Measurements from ENCODE around the gene ZNF606. TPM values are rescaled to one million over a fixed set of nuclear protein-coding genes. Genes with fewer than 3 reads are reported as not detected.

Gene ZNF606
- polyA plus RNA-seq, 2 donors: 4.6 to 7.2 TPM

DNA sequence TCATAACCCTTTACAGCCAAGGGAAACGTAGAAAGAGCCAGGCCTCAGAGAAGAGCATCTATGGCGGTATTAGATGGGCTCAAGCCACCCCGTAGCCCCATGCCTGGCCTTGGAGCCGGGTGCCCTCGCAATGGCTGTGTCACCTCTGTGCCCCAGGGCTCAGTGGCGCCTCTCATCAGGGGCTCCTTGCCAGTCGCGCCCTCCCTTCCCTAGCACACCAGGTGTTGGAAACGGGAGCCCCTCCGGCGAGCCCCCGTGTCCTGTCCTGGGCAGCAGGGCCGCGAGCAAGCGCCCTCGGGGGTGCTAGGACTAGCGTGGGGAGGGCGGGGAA, 55.6 kb downstream of the ZNF606 start:
- peaks cover 15 to 42% of the 10 kb centered on the region in 2 donors for H3K9me3 ChIP-seq (ENCODE audit: control insufficient read depth in 2 of 2, insufficient read depth in 1 of 2, low read depth in 1 of 2, low read length in 1 of 2)

DNA sequence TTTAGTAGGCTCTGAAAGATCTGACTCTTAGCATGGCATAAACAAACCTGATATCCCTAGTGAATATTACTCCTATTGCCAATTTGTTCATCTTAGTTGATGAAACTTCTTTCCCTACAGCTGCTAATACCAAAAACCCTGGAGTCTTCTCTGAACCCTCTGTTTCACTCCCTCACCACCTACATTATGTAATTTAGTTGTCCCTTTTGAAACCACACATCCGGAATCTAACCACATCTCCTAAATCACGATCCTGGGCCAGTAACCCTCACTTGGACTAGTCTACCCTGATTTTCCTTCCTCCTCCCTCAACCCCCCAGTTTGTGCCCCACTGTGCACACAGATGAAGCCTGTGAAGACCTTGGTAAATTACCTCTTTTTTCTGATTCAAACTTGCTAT, 56.3 kb downstream of the ZNF606 start:
- Histone ChIP-seq H3K4me3 (ENCODE audit: low read depth in 1 of 2, low read length in 2 of 2) (peak overlapping the region in 1 of 2 donors; percentile 81), H3K27me3 (ENCODE audit: control insufficient read depth in 1 of 2, insufficient read depth in 2 of 2, low read length in 2 of 2) (no peaks in the 10 kb centered on the region), H3K27ac (ENCODE audit: low read depth in 2 of 2, low read length in 1 of 2) (no peak overlapping the region), H3K9me3 (ENCODE audit: control insufficient read depth in 2 of 2, insufficient read depth in 1 of 2, low read depth in 1 of 2, low read length in 1 of 2) (peaks cover 18 to 45% of the 10 kb centered on the region in 2 donors), H3K4me1 (ENCODE audit: control insufficient read depth in 2 of 2, insufficient read depth in 2 of 2, low read length in 1 of 2) (peaks cover 0 to 10% of the 10 kb centered on the region in 2 donors), H3K36me3 (ENCODE audit: control insufficient read depth in 2 of 2, insufficient read depth in 2 of 2, low read length in 1 of 2) (peaks cover 13 to 25% of the 10 kb centered on the region in 2 donors)
- WGBS, 2 donors: 65 to 72% methylated on average over 2 of the region's 2 CpGs

More for the DNA sequence above, 55.6 kb downstream of the ZNF606 start:
- H3K27me3 ChIP-seq (ENCODE audit: control insufficient read depth in 1 of 2, insufficient read depth in 2 of 2, low read length in 2 of 2): no peaks in the 10 kb centered on the region
- 1 to 2% methylated on average over 17 to 18 of the region's 18 CpGs for WGBS, 2 donors
- H3K27ac ChIP-seq (ENCODE audit: low read depth in 2 of 2, low read length in 1 of 2): peak overlapping the region; percentile 78 to 88
- H3K4me1 ChIP-seq (ENCODE audit: control insufficient read depth in 2 of 2, insufficient read depth in 2 of 2, low read length in 1 of 2): peaks cover 0 to 10% of the 10 kb centered on the region in 2 donors
- peaks cover 10 to 18% of the 10 kb centered on the region in 2 donors for H3K36me3 ChIP-seq (ENCODE audit: control insufficient read depth in 2 of 2, insufficient read depth in 2 of 2, low read length in 1 of 2)
- H3K4me3 ChIP-seq (ENCODE audit: low read depth in 1 of 2, low read length in 2 of 2): peak overlapping the region; percentile 78 to 81

DNA sequence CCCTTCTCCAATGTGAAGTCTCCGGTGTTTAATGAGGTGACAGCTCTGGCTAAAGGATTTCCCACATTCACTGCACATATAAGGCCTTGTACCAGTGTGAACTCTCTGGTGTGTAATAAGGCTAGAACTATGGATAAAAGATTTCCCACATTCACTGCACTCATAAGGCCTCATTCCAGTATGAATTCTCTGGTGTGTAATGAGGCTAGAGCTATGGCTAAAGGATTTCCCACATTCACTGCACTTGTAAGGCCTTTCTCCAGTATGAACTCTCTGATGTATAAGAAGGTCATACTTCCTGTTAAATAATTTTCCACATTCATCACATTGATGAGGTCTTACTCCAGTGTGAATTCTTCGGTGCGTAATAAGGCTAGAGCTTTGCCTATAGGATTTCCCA, 61.0 kb downstream of the ZNF606 start:
- WGBS, 2 donors: 96 to 99% methylated on average over 3 of the region's 3 CpGs
- H3K36me3 ChIP-seq (ENCODE audit: control insufficient read depth in 2 of 2, insufficient read depth in 2 of 2, low read length in 1 of 2): peaks cover 18 to 30% of the 10 kb centered on the region in 2 donors

DNA sequence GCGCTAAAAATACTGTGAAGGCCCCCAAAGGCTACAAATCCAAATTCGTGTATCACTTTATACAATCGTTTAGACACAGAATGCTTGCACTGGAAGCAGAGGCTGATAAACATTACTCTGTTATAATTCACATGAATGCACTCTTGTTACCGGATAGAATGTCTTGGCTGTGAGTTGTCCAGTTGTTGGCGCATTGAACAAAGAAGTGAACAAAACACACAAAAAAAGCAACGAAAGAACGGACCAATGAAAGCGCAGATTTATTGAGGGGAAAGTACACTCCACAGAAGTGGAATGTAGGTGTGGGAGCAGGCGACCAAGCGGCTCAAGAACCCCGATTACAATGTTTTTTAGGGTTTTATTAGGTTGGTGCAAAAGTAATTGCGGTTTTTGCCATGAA, 66.9 kb downstream of the ZNF606 start:
- H3K36me3 ChIP-seq (ENCODE audit: control insufficient read depth in 2 of 2, insufficient read depth in 2 of 2, low read length in 1 of 2): peaks cover under 1% of the 10 kb centered on the region in 2 donors
- WGBS, 2 donors: 87% methylated on average over 12 of the region's 12 CpGs
- H3K4me1 ChIP-seq (ENCODE audit: control insufficient read depth in 2 of 2, insufficient read depth in 2 of 2, low read length in 1 of 2): peaks cover 0 to 3% of the 10 kb centered on the region in 2 donors
- H3K4me3 ChIP-seq (ENCODE audit: low read depth in 1 of 2, low read length in 2 of 2): no peak overlapping the region
- no peaks in the 10 kb centered on the region for H3K27me3 ChIP-seq (ENCODE audit: control insufficient read depth in 1 of 2, insufficient read depth in 2 of 2, low read length in 2 of 2)
- peaks cover 5 to 24% of the 10 kb centered on the region in 2 donors for H3K9me3 ChIP-seq (ENCODE audit: control insufficient read depth in 2 of 2, insufficient read depth in 1 of 2, low read depth in 1 of 2, low read length in 1 of 2)
- H3K27ac ChIP-seq (ENCODE audit: low read depth in 2 of 2, low read length in 1 of 2): no peak overlapping the region

More for the DNA sequence above, 61.0 kb downstream of the ZNF606 start:
- Histone ChIP-seq H3K4me3 (ENCODE audit: low read depth in 1 of 2, low read length in 2 of 2) (no peak overlapping the region), H3K27me3 (ENCODE audit: control insufficient read depth in 1 of 2, insufficient read depth in 2 of 2, low read length in 2 of 2) (no peaks in the 10 kb centered on the region), H3K9me3 (ENCODE audit: control insufficient read depth in 2 of 2, insufficient read depth in 1 of 2, low read depth in 1 of 2, low read length in 1 of 2) (peaks cover 18 to 44% of the 10 kb centered on the region in 2 donors), H3K27ac (ENCODE audit: low read depth in 2 of 2, low read length in 1 of 2) (no peak overlapping the region), H3K4me1 (ENCODE audit: control insufficient read depth in 2 of 2, insufficient read depth in 2 of 2, low read length in 1 of 2) (peaks cover 0 to 5% of the 10 kb centered on the region in 2 donors)

DNA sequence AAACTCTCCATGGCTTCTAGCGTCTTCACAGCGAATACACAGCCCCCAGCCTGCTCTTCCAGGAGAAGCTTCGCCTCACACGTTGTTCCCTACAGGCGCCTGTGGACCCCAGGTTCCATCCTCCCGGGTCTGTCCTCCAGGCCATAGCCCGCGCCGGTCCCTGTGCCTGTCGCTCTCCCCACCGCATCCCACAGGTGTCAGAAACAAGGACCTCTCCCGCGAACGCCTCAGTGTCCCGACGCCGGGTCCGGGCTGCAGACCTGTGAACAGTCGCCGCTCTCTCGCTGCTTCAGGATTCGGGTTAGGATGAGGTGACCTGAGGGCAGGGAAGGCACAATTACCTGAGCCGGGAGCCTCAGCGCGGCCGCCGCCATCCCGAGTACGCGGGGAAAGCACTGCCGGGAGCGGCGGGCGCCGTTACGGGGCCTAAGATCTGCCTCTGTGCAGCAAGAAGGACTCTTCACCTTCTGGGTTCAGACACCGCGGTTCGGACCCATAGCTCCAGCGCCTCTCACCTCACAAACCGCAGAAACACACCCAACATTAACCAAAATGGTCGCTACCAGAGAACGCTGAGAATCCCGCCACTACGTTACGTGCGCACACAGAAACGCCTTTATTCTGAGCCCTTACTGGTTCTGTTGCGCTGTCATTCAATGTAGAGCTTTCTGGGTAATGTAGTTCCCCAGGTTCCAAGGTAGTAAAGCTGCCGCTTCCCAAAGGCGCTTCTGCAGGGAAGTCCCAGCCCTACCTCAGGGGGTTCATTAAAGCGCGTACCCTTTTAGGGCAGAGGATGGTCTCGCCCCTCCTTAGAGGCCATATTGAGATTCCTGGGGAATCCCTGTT, 67.6 kb downstream of the ZNF606 start, which contains the start of gene ZNF418:
Gene ZNF418, minus strand, starts transcription at position 583 of the 846 bp plus-strand sequence. CDS start 1,580 bp downstream, outside the sequence.
- Histone ChIP-seq H3K4me3 (ENCODE audit: low read depth in 1 of 2, low read length in 2 of 2) (peak within 1 kb of the TSS; percentile 75 to 77), H3K27ac (ENCODE audit: low read depth in 2 of 2, low read length in 1 of 2) (peak within 1 kb of the TSS; percentile 69 to 76), H3K9me3 (ENCODE audit: control insufficient read depth in 2 of 2, insufficient read depth in 1 of 2, low read depth in 1 of 2, low read length in 1 of 2) (peaks cover 5 to 29% of the 10 kb centered on the region in 2 donors), H3K36me3 (ENCODE audit: control insufficient read depth in 2 of 2, insufficient read depth in 2 of 2, low read length in 1 of 2) (peaks cover 0 to 3% of the 10 kb centered on the region in 2 donors), H3K4me1 (ENCODE audit: control insufficient read depth in 2 of 2, insufficient read depth in 2 of 2, low read length in 1 of 2) (peaks cover 0 to 3% of the 10 kb centered on the region in 2 donors), H3K27me3 (ENCODE audit: control insufficient read depth in 1 of 2, insufficient read depth in 2 of 2, low read length in 2 of 2) (no peaks in the 10 kb centered on the region)
- WGBS, 2 donors: 7% methylated on average over 54 of the region's 54 CpGs

DNA sequence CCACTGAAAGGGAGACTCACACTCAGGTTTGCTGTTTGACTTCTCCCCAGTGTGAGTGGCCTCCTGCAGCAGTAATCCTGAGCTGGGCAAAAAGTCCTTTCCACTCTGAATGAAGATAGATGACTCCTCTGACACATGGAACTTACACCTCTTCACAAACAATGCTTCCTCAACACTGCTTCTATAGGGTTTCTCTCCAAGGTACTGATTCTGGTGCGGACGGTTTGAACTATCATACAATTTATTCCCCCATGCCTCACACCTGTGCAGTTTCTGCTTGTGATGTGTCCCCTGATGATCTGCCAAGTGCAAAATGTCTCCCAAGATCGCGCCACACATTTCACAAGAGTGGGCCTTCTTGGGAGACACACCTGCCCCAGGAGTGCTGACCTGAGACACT, 75.0 kb downstream of the ZNF606 start:
- peaks cover 12 to 39% of the 10 kb centered on the region in 2 donors for H3K9me3 ChIP-seq (ENCODE audit: control insufficient read depth in 2 of 2, insufficient read depth in 1 of 2, low read depth in 1 of 2, low read length in 1 of 2)
- 98 to 99% methylated on average over 4 of the region's 4 CpGs for WGBS, 2 donors
- peaks cover 11 to 21% of the 10 kb centered on the region in 2 donors for H3K36me3 ChIP-seq (ENCODE audit: control insufficient read depth in 2 of 2, insufficient read depth in 2 of 2, low read length in 1 of 2)
- H3K27me3 ChIP-seq (ENCODE audit: control insufficient read depth in 1 of 2, insufficient read depth in 2 of 2, low read length in 2 of 2): no peaks in the 10 kb centered on the region
- H3K27ac ChIP-seq (ENCODE audit: low read depth in 2 of 2, low read length in 1 of 2): no peak overlapping the region
- H3K4me3 ChIP-seq (ENCODE audit: low read depth in 1 of 2, low read length in 2 of 2): no peak overlapping the region
- no peaks in the 10 kb centered on the region for H3K4me1 ChIP-seq (ENCODE audit: control insufficient read depth in 2 of 2, insufficient read depth in 2 of 2, low read length in 1 of 2)

Other genes with a start within 250 kb of the ZNF606 start
- gene ZNF586, start 233.1 kb downstream of the ZNF606 start, polyA plus RNA-seq: 1 to 10 TPM; 5.0 to 5.4 TPM
- 1 to 10 TPM; 4.6 to 5.7 TPM for gene ZNF552, start 187.9 kb downstream of the ZNF606 start, polyA plus RNA-seq
- gene ZNF587B, start 172.5 kb downstream of the ZNF606 start, polyA plus RNA-seq: 1 to 10 TPM; 3.1 to 5.7 TPM
- gene ZNF587, start 153.0 kb downstream of the ZNF606 start, polyA plus RNA-seq: 10 to 100 TPM in 1 of 2 donors, 1 to 10 TPM in 1; 4.9 to 19.5 TPM
- 1 to 10 TPM; 3.5 to 6.0 TPM for gene ZNF814, start 113.8 kb downstream of the ZNF606 start, polyA plus RNA-seq
- 1 to 10 TPM; 1.7 to 2.4 TPM for gene ZNF417, start 86.2 kb downstream of the ZNF606 start, polyA plus RNA-seq
- 1 to 10 TPM; 2.0 to 3.0 TPM for gene ZNF418, start 67.4 kb downstream of the ZNF606 start, polyA plus RNA-seq
- 1 to 10 TPM; 2.5 TPM for gene ZNF256, start 55.1 kb downstream of the ZNF606 start, polyA plus RNA-seq
- gene C19orf18, start 28.3 kb downstream of the ZNF606 start, polyA plus RNA-seq: 1 to 10 TPM in 1 of 2 donors, under 1 TPM in 1; 0.32 to 1.0 TPM
- under 1 TPM in 1 of 2 donors, not detected in 1; 0.05 TPM for gene ZSCAN1, start 31.2 kb upstream of the ZNF606 start, polyA plus RNA-seq
- 1 to 10 TPM; 1.6 to 2.9 TPM for gene ZNF135, start 56.5 kb upstream of the ZNF606 start, polyA plus RNA-seq
- gene ZSCAN18, start 95.4 kb upstream of the ZNF606 start, polyA plus RNA-seq: 10 to 100 TPM; 20.2 to 22.9 TPM
- gene ZNF329, start 148.0 kb upstream of the ZNF606 start, polyA plus RNA-seq: 1 to 10 TPM; 2.0 to 2.3 TPM
- 10 to 100 TPM; 15.4 to 16.7 TPM for gene ZNF274, start 180.2 kb upstream of the ZNF606 start, polyA plus RNA-seq
- gene ZNF544, start 226.1 kb upstream of the ZNF606 start, polyA plus RNA-seq: 10 to 100 TPM; 14.7 to 17.9 TPM